ENCODE data around the gene OTUD3. TPM values are rescaled to one million over a fixed set of nuclear protein-coding genes. Genes with fewer than 3 reads are reported as not detected.

OTUD3 gene
- total and polyA plus RNA-seq, 9 of the 15 experiments (the other 6 are each of a cell fraction or from before 2014, with no cell fraction given): 2.0 to 16.6 (median 11.0) TPM

DNA sequence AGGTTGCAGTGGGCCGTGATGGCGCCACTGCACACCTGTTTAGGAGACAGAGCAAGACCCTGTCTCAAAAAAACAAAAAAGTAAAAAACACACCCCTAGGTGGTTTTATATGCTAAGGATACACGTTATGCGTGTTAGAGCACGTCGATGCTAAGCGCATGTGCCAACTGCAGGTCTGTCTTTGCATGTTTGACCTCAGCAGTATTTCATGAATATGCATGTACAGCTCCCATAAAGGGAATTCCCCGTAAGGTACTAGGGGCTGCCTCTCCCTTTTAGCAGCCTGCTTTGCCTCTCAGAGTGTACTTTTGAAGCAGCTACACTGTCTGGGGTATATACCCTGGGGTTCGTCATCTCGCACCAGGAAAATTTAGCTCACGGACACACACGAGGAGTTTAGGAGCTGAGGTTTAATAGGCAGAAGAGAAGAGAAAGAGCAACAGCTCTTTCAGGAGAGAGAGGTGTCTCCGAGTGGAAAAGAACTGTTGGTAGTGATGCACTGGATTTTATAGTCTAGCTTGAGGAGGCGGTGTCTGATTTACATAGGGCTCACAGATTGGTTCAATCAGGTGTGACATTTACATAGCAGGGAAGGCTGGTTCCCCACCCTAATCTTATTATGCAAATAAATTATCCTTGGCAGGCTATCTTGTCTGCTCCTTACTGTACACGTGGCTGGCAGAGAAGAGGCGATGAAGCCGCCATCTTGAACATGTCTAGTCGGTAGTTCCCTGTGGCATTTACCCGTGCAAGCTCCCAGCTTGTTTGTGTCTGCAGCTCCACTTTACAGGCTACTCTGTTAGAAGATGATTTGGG lies 4.2 kb upstream of the OTUD3 start:
- H3K36me3 ChIP-seq (ENCODE audit: control insufficient read depth, insufficient read depth, low read length): no peaks in the 10 kb centered on the region
- peaks cover 8 to 12% of the 10 kb centered on the region in 2 experiments; a peak in 4 of 5 replicates for H3K4me1 ChIP-seq (replicated peaks in 1 of 2; ENCODE audit: control insufficient read depth in 2 of 2, insufficient read depth in 2 of 2, low read length in 2 of 2)
- H3K27ac ChIP-seq (ENCODE audit: extremely low read depth, low read depth, low read length): peak overlapping the region; percentile 61
- ChIA-PET POLR2A (interaction anchor here (0.6 to 1.9 kb wide), 11 partner anchors 8 to 788 kb away, joined by 3 to 6 read pairs (median 4); no protein-coding TSS in a partner anchor), CTCF (ENCODE audit: low intra/inter-chr PET ratio) (no interaction called here)
- BruUV-seq (replicated peaks): no TSS peak
- 30% methylated on average over 19 of the region's 19 CpGs for WGBS (ENCODE audit: insufficient coverage, low coverage, missing lambda C conversion rate)
- peak overlapping the region; percentile 82 for H2AFZ ChIP-seq (ENCODE audit: low read depth, low read length)
- peaks cover 2% of the 10 kb centered on the region for H3K9me1 ChIP-seq (ENCODE audit: control insufficient read depth, insufficient read depth, low read length)
- in situ Hi-C loops (cut with MboI) (no loop called here), intact Hi-C loops (cut with micrococcal nuclease) (no loop called here)
- no peaks in the 10 kb centered on the region for H3K9me3 ChIP-seq (replicated peaks; ENCODE audit: control insufficient read depth, insufficient read depth, low read depth, low read length)
- H3K4me3 ChIP-seq: no peak overlapping the region
- H3K9ac ChIP-seq (ENCODE audit: insufficient read depth in 1 of 2, low read depth in 2 of 2, low read length in 2 of 2): no peak overlapping the region
- peak; percentile 76 for ATAC-seq
- peak in 2 of 4 experiments; percentile 68 to 86 for DNase-seq (ENCODE audit: extremely low read depth in 1 of 4, low spot score in 3 of 4)
- H4K20me1 ChIP-seq (replicated peaks; ENCODE audit: control insufficient read depth, insufficient read depth, low read length): no peaks in the 10 kb centered on the region
- peak; percentile 91 for FAIRE-seq
- peaks cover 9% of the 10 kb centered on the region for H3K79me2 ChIP-seq (ENCODE audit: control insufficient read depth, insufficient read depth, low read length)
- H3K27me3 ChIP-seq (ENCODE audit: control insufficient read depth in 2 of 2, insufficient read depth in 2 of 2, low read length in 2 of 2): peaks cover 0 to 11% of the 10 kb centered on the region in 2 experiments; a peak in 1 of 5 replicates
- H3K4me2 ChIP-seq (ENCODE audit: insufficient read depth, low read length): peak overlapping the region; percentile 34
- TF ChIP-seq ZNF354B (CRISPR knock-in tag; IDR thresholded peaks at IDR 0.05) (peak; percentile 15; the same call in 1 of the 2 replicates), HES1 (IDR thresholded peaks at IDR 0.05; ENCODE audit: low read depth) (no peak), L3MBTL2 (IDR thresholded peaks at IDR 0.05) (peak; percentile 99), AFF1 (IDR thresholded peaks at IDR 0.05; ENCODE audit: low read depth in 1 of 2, partially characterized antibody in 2 of 2) (peak in 1 of 2 experiments; percentile 58), ZNF551 (CRISPR knock-in tag; IDR thresholded peaks at IDR 0.05) (no peak), ZNF175 (CRISPR knock-in tag; IDR thresholded peaks at IDR 0.05; ENCODE audit: low read depth) (peak; percentile 80), HDAC8 (tag; IDR thresholded peaks at IDR 0.05) (peak; percentile 74; the same call in 1 of the 2 replicates), SIN3A (IDR thresholded peaks at IDR 0.05; ENCODE audit: borderline replicate concordance in 2 of 2, control insufficient read depth in 1 of 2, low read depth in 2 of 2, low read length in 2 of 2) (peak in 1 of 2 experiments; percentile 38; a peak in 1 of 4 replicates), TSC22D4 (tag; IDR thresholded peaks at IDR 0.05) (no peak), MAFG (tag; conservative IDR thresholded peaks at IDR 0.05) (no peak), SP1 (CRISPR knock-in tag; IDR thresholded peaks at IDR 0.05) (peak; percentile 65)
- TF ChIP-seq, protein P1, sequence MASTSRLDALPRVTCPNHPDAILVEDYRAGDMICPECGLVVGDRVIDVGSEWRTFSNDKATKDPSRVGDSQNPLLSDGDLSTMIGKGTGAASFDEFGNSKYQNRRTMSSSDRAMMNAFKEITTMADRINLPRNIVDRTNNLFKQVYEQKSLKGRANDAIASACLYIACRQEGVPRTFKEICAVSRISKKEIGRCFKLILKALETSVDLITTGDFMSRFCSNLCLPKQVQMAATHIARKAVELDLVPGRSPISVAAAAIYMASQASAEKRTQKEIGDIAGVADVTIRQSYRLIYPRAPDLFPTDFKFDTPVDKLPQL (IDR thresholded peaks at IDR 0.05; ENCODE audit: extremely low read depth, insufficient read length): peak; percentile 91
- TF ChIP-seq, protein P2, sequence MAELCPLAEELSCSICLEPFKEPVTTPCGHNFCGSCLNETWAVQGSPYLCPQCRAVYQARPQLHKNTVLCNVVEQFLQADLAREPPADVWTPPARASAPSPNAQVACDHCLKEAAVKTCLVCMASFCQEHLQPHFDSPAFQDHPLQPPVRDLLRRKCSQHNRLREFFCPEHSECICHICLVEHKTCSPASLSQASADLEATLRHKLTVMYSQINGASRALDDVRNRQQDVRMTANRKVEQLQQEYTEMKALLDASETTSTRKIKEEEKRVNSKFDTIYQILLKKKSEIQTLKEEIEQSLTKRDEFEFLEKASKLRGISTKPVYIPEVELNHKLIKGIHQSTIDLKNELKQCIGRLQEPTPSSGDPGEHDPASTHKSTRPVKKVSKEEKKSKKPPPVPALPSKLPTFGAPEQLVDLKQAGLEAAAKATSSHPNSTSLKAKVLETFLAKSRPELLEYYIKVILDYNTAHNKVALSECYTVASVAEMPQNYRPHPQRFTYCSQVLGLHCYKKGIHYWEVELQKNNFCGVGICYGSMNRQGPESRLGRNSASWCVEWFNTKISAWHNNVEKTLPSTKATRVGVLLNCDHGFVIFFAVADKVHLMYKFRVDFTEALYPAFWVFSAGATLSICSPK (IDR thresholded peaks at IDR 0.05; ENCODE audit: borderline replicate concordance): no peak
